ENCODE data around the gene ARFIP1. TPM values are rescaled to one million over a fixed set of nuclear protein-coding genes. Genes with fewer than 3 reads are reported as not detected.

ARFIP1 gene
- total RNA-seq, result 25.6 TPM

GRCh38 chr4:152779513-152780266 is at the start of gene ARFIP1, which contains the start of gene TIGD4:
Gene ARFIP1, plus strand, starts transcription at chr4:152779954. Its CDS starts 49,680 bp downstream, at chr4:152829634.
Gene TIGD4, minus strand, starts transcription at chr4:152779730. Its CDS starts 8,726 bp downstream, at chr4:152771004.
- Histone ChIP-seq H3K4me3 (ENCODE audit: low read length in 3 of 3) (peak within 1 kb of the TSS; percentile 91 to 96 (median 94)), H3K27ac (ENCODE audit: low read depth, low read length) (peak within 1 kb of the TSS; percentile 86), H3K4me1 (ENCODE audit: control insufficient read depth in 3 of 3, insufficient read depth in 3 of 3, low read length in 3 of 3) (peaks cover 11 to 16% (median 13%) of the 10 kb centered on the region in 3 donors), H3K27me3 (ENCODE audit: control insufficient read depth in 3 of 3, insufficient read depth in 3 of 3, low read length in 3 of 3) (no peaks in the 10 kb centered on the region), H3K9me3 (ENCODE audit: control insufficient read depth in 3 of 3, low read length in 3 of 3) (no peaks in the 10 kb centered on the region), H3K9ac (ENCODE audit: low read depth in 1 of 3, low read length in 3 of 3) (peak within 1 kb of the TSS; percentile 84 to 93 (median 90)), H3K36me3 (ENCODE audit: control insufficient read depth in 3 of 3, insufficient read depth in 3 of 3, low read length in 3 of 3) (no peaks in the 10 kb centered on the region)

- Histone ChIP-seq H3K9ac (ENCODE audit: low read depth in 1 of 3, low read length in 3 of 3) (no peak overlapping the region), H3K36me3 (ENCODE audit: control insufficient read depth in 3 of 3, insufficient read depth in 3 of 3, low read length in 3 of 3) (no peaks in the 10 kb centered on the region), H3K4me3 (ENCODE audit: low read length in 3 of 3) (no peak overlapping the region), H3K4me1 (ENCODE audit: control insufficient read depth in 3 of 3, insufficient read depth in 3 of 3, low read length in 3 of 3) (no peaks in the 10 kb centered on the region), H3K27ac (ENCODE audit: low read depth, low read length) (no peak overlapping the region), H3K27me3 (ENCODE audit: control insufficient read depth in 3 of 3, insufficient read depth in 3 of 3, low read length in 3 of 3) (no peaks in the 10 kb centered on the region), H3K9me3 (ENCODE audit: control insufficient read depth in 3 of 3, low read length in 3 of 3) (no peaks in the 10 kb centered on the region)
These were observed 47.8 kb upstream of the ARFIP1 start for GRCh38 chr4:152731997-152732396.

GRCh38 chr4:152734015-152734698 is 45.6 kb upstream of the ARFIP1 start:
- H3K4me1 ChIP-seq (ENCODE audit: control insufficient read depth in 3 of 3, insufficient read depth in 3 of 3, low read length in 3 of 3), result no peaks in the 10 kb centered on the region
- H3K36me3 ChIP-seq (ENCODE audit: control insufficient read depth in 3 of 3, insufficient read depth in 3 of 3, low read length in 3 of 3), result no peaks in the 10 kb centered on the region
- no peaks in the 10 kb centered on the region for H3K27me3 ChIP-seq (ENCODE audit: control insufficient read depth in 3 of 3, insufficient read depth in 3 of 3, low read length in 3 of 3)
- H3K9me3 ChIP-seq (ENCODE audit: control insufficient read depth in 3 of 3, low read length in 3 of 3), result no peaks in the 10 kb centered on the region
- no peak overlapping the region for H3K4me3 ChIP-seq (ENCODE audit: low read length in 3 of 3)
- no peak overlapping the region for H3K27ac ChIP-seq (ENCODE audit: low read depth, low read length)
- H3K9ac ChIP-seq (ENCODE audit: low read depth in 1 of 3, low read length in 3 of 3), result no peak overlapping the region

GRCh38 chr4:152734699-152735050 is 45.1 kb upstream of the ARFIP1 start:
- H3K27me3 ChIP-seq (ENCODE audit: control insufficient read depth in 3 of 3, insufficient read depth in 3 of 3, low read length in 3 of 3), result no peaks in the 10 kb centered on the region
- no peaks in the 10 kb centered on the region for H3K4me1 ChIP-seq (ENCODE audit: control insufficient read depth in 3 of 3, insufficient read depth in 3 of 3, low read length in 3 of 3)
- no peak overlapping the region for H3K27ac ChIP-seq (ENCODE audit: low read depth, low read length)
- no peak overlapping the region for H3K4me3 ChIP-seq (ENCODE audit: low read length in 3 of 3)
- H3K9me3 ChIP-seq (ENCODE audit: control insufficient read depth in 3 of 3, low read length in 3 of 3), result no peaks in the 10 kb centered on the region
- no peak overlapping the region for H3K9ac ChIP-seq (ENCODE audit: low read depth in 1 of 3, low read length in 3 of 3)
- H3K36me3 ChIP-seq (ENCODE audit: control insufficient read depth in 3 of 3, insufficient read depth in 3 of 3, low read length in 3 of 3), result no peaks in the 10 kb centered on the region

GRCh38 chr4:152735396-152735859 is 44.3 kb upstream of the ARFIP1 start:
- Histone ChIP-seq H3K36me3 (ENCODE audit: control insufficient read depth in 3 of 3, insufficient read depth in 3 of 3, low read length in 3 of 3) (no peaks in the 10 kb centered on the region), H3K4me1 (ENCODE audit: control insufficient read depth in 3 of 3, insufficient read depth in 3 of 3, low read length in 3 of 3) (no peaks in the 10 kb centered on the region), H3K4me3 (ENCODE audit: low read length in 3 of 3) (no peak overlapping the region), H3K9ac (ENCODE audit: low read depth in 1 of 3, low read length in 3 of 3) (no peak overlapping the region), H3K9me3 (ENCODE audit: control insufficient read depth in 3 of 3, low read length in 3 of 3) (no peaks in the 10 kb centered on the region), H3K27me3 (ENCODE audit: control insufficient read depth in 3 of 3, insufficient read depth in 3 of 3, low read length in 3 of 3) (no peaks in the 10 kb centered on the region), H3K27ac (ENCODE audit: low read depth, low read length) (no peak overlapping the region)

GRCh38 chr4:152735906-152736305 is 43.8 kb upstream of the ARFIP1 start:
- no peak overlapping the region for H3K27ac ChIP-seq (ENCODE audit: low read depth, low read length)
- H3K36me3 ChIP-seq (ENCODE audit: control insufficient read depth in 3 of 3, insufficient read depth in 3 of 3, low read length in 3 of 3), result no peaks in the 10 kb centered on the region
- H3K9ac ChIP-seq (ENCODE audit: low read depth in 1 of 3, low read length in 3 of 3), result no peak overlapping the region
- no peaks in the 10 kb centered on the region for H3K4me1 ChIP-seq (ENCODE audit: control insufficient read depth in 3 of 3, insufficient read depth in 3 of 3, low read length in 3 of 3)
- no peaks in the 10 kb centered on the region for H3K27me3 ChIP-seq (ENCODE audit: control insufficient read depth in 3 of 3, insufficient read depth in 3 of 3, low read length in 3 of 3)
- no peak overlapping the region for H3K4me3 ChIP-seq (ENCODE audit: low read length in 3 of 3)
- H3K9me3 ChIP-seq (ENCODE audit: control insufficient read depth in 3 of 3, low read length in 3 of 3), result no peaks in the 10 kb centered on the region

GRCh38 chr4:152738827-152739226 is 40.9 kb upstream of the ARFIP1 start:
- H3K9me3 ChIP-seq (ENCODE audit: control insufficient read depth in 3 of 3, low read length in 3 of 3), result no peaks in the 10 kb centered on the region
- no peaks in the 10 kb centered on the region for H3K4me1 ChIP-seq (ENCODE audit: control insufficient read depth in 3 of 3, insufficient read depth in 3 of 3, low read length in 3 of 3)
- no peak overlapping the region for H3K4me3 ChIP-seq (ENCODE audit: low read length in 3 of 3)
- no peaks in the 10 kb centered on the region for H3K36me3 ChIP-seq (ENCODE audit: control insufficient read depth in 3 of 3, insufficient read depth in 3 of 3, low read length in 3 of 3)
- H3K27ac ChIP-seq (ENCODE audit: low read depth, low read length), result no peak overlapping the region
- H3K9ac ChIP-seq (ENCODE audit: low read depth in 1 of 3, low read length in 3 of 3), result no peak overlapping the region
- H3K27me3 ChIP-seq (ENCODE audit: control insufficient read depth in 3 of 3, insufficient read depth in 3 of 3, low read length in 3 of 3), result no peaks in the 10 kb centered on the region

GRCh38 chr4:152747444-152747843 is 32.3 kb upstream of the ARFIP1 start:
- peaks cover 0 to 3% (median 0%) of the 10 kb centered on the region in 3 donors for H3K9me3 ChIP-seq (ENCODE audit: control insufficient read depth in 3 of 3, low read length in 3 of 3)
- no peaks in the 10 kb centered on the region for H3K4me1 ChIP-seq (ENCODE audit: control insufficient read depth in 3 of 3, insufficient read depth in 3 of 3, low read length in 3 of 3)
- no peak overlapping the region for H3K4me3 ChIP-seq (ENCODE audit: low read length in 3 of 3)
- H3K36me3 ChIP-seq (ENCODE audit: control insufficient read depth in 3 of 3, insufficient read depth in 3 of 3, low read length in 3 of 3), result no peaks in the 10 kb centered on the region
- H3K9ac ChIP-seq (ENCODE audit: low read depth in 1 of 3, low read length in 3 of 3), result no peak overlapping the region
- H3K27ac ChIP-seq (ENCODE audit: low read depth, low read length), result no peak overlapping the region
- no peaks in the 10 kb centered on the region for H3K27me3 ChIP-seq (ENCODE audit: control insufficient read depth in 3 of 3, insufficient read depth in 3 of 3, low read length in 3 of 3)

- Histone ChIP-seq H3K4me1 (ENCODE audit: control insufficient read depth in 3 of 3, insufficient read depth in 3 of 3, low read length in 3 of 3) (no peaks in the 10 kb centered on the region), H3K4me3 (ENCODE audit: low read length in 3 of 3) (no peak overlapping the region), H3K36me3 (ENCODE audit: control insufficient read depth in 3 of 3, insufficient read depth in 3 of 3, low read length in 3 of 3) (no peaks in the 10 kb centered on the region), H3K27ac (ENCODE audit: low read depth, low read length) (no peak overlapping the region), H3K9me3 (ENCODE audit: control insufficient read depth in 3 of 3, low read length in 3 of 3) (peaks cover 0 to 3% (median 0%) of the 10 kb centered on the region in 3 donors), H3K9ac (ENCODE audit: low read depth in 1 of 3, low read length in 3 of 3) (no peak overlapping the region), H3K27me3 (ENCODE audit: control insufficient read depth in 3 of 3, insufficient read depth in 3 of 3, low read length in 3 of 3) (no peaks in the 10 kb centered on the region)
These were observed 31.1 kb upstream of the ARFIP1 start for GRCh38 chr4:152748619-152749018.

- peaks cover 0 to 9% (median 3%) of the 10 kb centered on the region in 3 donors for H3K4me1 ChIP-seq (ENCODE audit: control insufficient read depth in 3 of 3, insufficient read depth in 3 of 3, low read length in 3 of 3)
- H3K4me3 ChIP-seq (ENCODE audit: low read length in 3 of 3), result no peak overlapping the region
- H3K36me3 ChIP-seq (ENCODE audit: control insufficient read depth in 3 of 3, insufficient read depth in 3 of 3, low read length in 3 of 3), result no peaks in the 10 kb centered on the region
- H3K9me3 ChIP-seq (ENCODE audit: control insufficient read depth in 3 of 3, low read length in 3 of 3), result no peaks in the 10 kb centered on the region
- no peak overlapping the region for H3K27ac ChIP-seq (ENCODE audit: low read depth, low read length)
- H3K9ac ChIP-seq (ENCODE audit: low read depth in 1 of 3, low read length in 3 of 3), result no peak overlapping the region
- H3K27me3 ChIP-seq (ENCODE audit: control insufficient read depth in 3 of 3, insufficient read depth in 3 of 3, low read length in 3 of 3), result no peaks in the 10 kb centered on the region
These were observed 16.0 kb upstream of the ARFIP1 start for GRCh38 chr4:152763796-152764195.
